Stomach smooth muscle (tissue), 2 donors: Measurements from ENCODE around the gene CASR.

Source experiments
- H3K27ac ChIP-seq: one replicate; pipeline ENCODE4 v1.7.0; 2013; ENCODE audit warnings: mild to moderate bottlenecking, low read length, inconsistent platforms
- H3K27me3 ChIP-seq, 2 donors: one replicate each; pipeline ENCODE4 v1.7.0; 2013; ENCODE audit warnings: low read length in 2 of 2; ENCODE audit not compliant: insufficient read depth in 2 of 2, control insufficient read depth in 1 of 2
- H3K36me3 ChIP-seq, 2 donors: one replicate each; pipeline ENCODE4 v1.7.0; 2013; ENCODE audit warnings: low read length in 2 of 2; ENCODE audit not compliant: control insufficient read depth in 2 of 2, insufficient read depth in 2 of 2
- H3K4me1 ChIP-seq: one replicate; pipeline ENCODE4 v1.7.0; 2013; ENCODE audit warnings: low read length; ENCODE audit not compliant: control insufficient read depth, insufficient read depth
- H3K4me3 ChIP-seq, 2 donors: one replicate each; pipeline ENCODE4 v1.7.0; 2013; ENCODE audit warnings: low read length in 2 of 2
- H3K9ac ChIP-seq, 2 donors: one replicate each; pipeline ENCODE4 v1.7.0; 2013; ENCODE audit warnings: low read length in 2 of 2, mild to moderate bottlenecking in 1 of 2
- H3K9me3 ChIP-seq, 2 donors: one replicate each; pipeline ENCODE4 v1.7.0; 2013; ENCODE audit warnings: low read length in 2 of 2; ENCODE audit not compliant: control insufficient read depth in 2 of 2
- donor health status: healthy.
- donor health status: Pancreatic carcinoma.

Gene CASR

GRCh38 chr3:122260206-122260605, 76.7 kb downstream of the CASR start:
- Histone ChIP-seq H3K36me3 (no peaks in the 10 kb centered on the region), H3K9me3 (no peaks in the 10 kb centered on the region), H3K27me3 (peaks cover 0 to 4% of the 10 kb centered on the region in 2 donors), H3K4me3 (no peak overlapping the region), H3K27ac (no peak overlapping the region), H3K9ac (no peak overlapping the region), H3K4me1 (no peaks in the 10 kb centered on the region)

GRCh38 chr3:122263058-122263457, 79.6 kb downstream of the CASR start:
- Histone ChIP-seq H3K4me1 (no peaks in the 10 kb centered on the region), H3K27ac (no peak overlapping the region), H3K9ac (no peak overlapping the region), H3K4me3 (no peak overlapping the region), H3K27me3 (peaks cover 0 to 4% of the 10 kb centered on the region in 2 donors), H3K36me3 (no peaks in the 10 kb centered on the region), H3K9me3 (no peaks in the 10 kb centered on the region)

- H3K9me3 ChIP-seq: no peaks in the 10 kb centered on the region
These were observed 80.6 kb downstream of the CASR start for GRCh38 chr3:122263974-122264588.

GRCh38 chr3:122265957-122266356, 82.5 kb downstream of the CASR start:
- H3K4me3 ChIP-seq: no peak overlapping the region
- no peaks in the 10 kb centered on the region for H3K36me3 ChIP-seq
- peaks cover 0 to 4% of the 10 kb centered on the region in 2 donors for H3K27me3 ChIP-seq
- no peaks in the 10 kb centered on the region for H3K9me3 ChIP-seq
- no peak overlapping the region for H3K9ac ChIP-seq
- H3K4me1 ChIP-seq: no peaks in the 10 kb centered on the region
- no peak overlapping the region for H3K27ac ChIP-seq

More at GRCh38 chr3:122263974-122264588, 80.6 kb downstream of the CASR start:
- peaks cover 0 to 4% of the 10 kb centered on the region in 2 donors for H3K27me3 ChIP-seq
- H3K27ac ChIP-seq: no peak overlapping the region
- no peak overlapping the region for H3K9ac ChIP-seq
- no peak overlapping the region for H3K4me3 ChIP-seq
- no peaks in the 10 kb centered on the region for H3K4me1 ChIP-seq
- H3K36me3 ChIP-seq: no peaks in the 10 kb centered on the region

- Histone ChIP-seq H3K4me3 (no peak overlapping the region), H3K27me3 (peaks cover 0 to under 1% of the 10 kb centered on the region in 2 donors), H3K36me3 (no peaks in the 10 kb centered on the region), H3K9me3 (no peaks in the 10 kb centered on the region), H3K4me1 (no peaks in the 10 kb centered on the region), H3K27ac (no peak overlapping the region), H3K9ac (no peak overlapping the region)
These were observed 85.0 kb downstream of the CASR start for GRCh38 chr3:122268257-122269024.

- Histone ChIP-seq H3K4me1 (no peaks in the 10 kb centered on the region), H3K9me3 (no peaks in the 10 kb centered on the region), H3K36me3 (no peaks in the 10 kb centered on the region), H3K27me3 (no peaks in the 10 kb centered on the region), H3K4me3 (no peak overlapping the region), H3K9ac (no peak overlapping the region), H3K27ac (no peak overlapping the region)
These were observed 85.6 kb downstream of the CASR start for GRCh38 chr3:122269045-122269444.

- Histone ChIP-seq H3K27me3 (no peaks in the 10 kb centered on the region), H3K27ac (no peak overlapping the region), H3K4me1 (no peaks in the 10 kb centered on the region), H3K9me3 (no peaks in the 10 kb centered on the region), H3K4me3 (no peak overlapping the region), H3K9ac (no peak overlapping the region), H3K36me3 (no peaks in the 10 kb centered on the region)
These were observed 87.9 kb downstream of the CASR start for GRCh38 chr3:122271246-122271898.

- no peak overlapping the region for H3K4me3 ChIP-seq
- no peaks in the 10 kb centered on the region for H3K9me3 ChIP-seq
- H3K27me3 ChIP-seq: no peaks in the 10 kb centered on the region
- H3K36me3 ChIP-seq: no peaks in the 10 kb centered on the region
- no peaks in the 10 kb centered on the region for H3K4me1 ChIP-seq
- H3K27ac ChIP-seq: no peak overlapping the region
- no peak overlapping the region for H3K9ac ChIP-seq
These were observed 89.4 kb downstream of the CASR start for GRCh38 chr3:122272879-122273278.

- Histone ChIP-seq H3K27me3 (no peaks in the 10 kb centered on the region), H3K27ac (no peak overlapping the region), H3K9ac (no peak overlapping the region), H3K9me3 (no peaks in the 10 kb centered on the region), H3K4me1 (no peaks in the 10 kb centered on the region), H3K4me3 (no peak overlapping the region), H3K36me3 (no peaks in the 10 kb centered on the region)
These were observed 90.0 kb downstream of the CASR start for GRCh38 chr3:122273498-122273897.

GRCh38 chr3:122281891-122282290, 98.4 kb downstream of the CASR start:
- no peaks in the 10 kb centered on the region for H3K27me3 ChIP-seq
- no peak overlapping the region for H3K4me3 ChIP-seq
- no peaks in the 10 kb centered on the region for H3K36me3 ChIP-seq
- H3K9me3 ChIP-seq: peaks cover 0 to 2% of the 10 kb centered on the region in 2 donors
- H3K27ac ChIP-seq: no peak overlapping the region
- no peak overlapping the region for H3K9ac ChIP-seq
- no peaks in the 10 kb centered on the region for H3K4me1 ChIP-seq
